Gastroesophageal sphincter (tissue), 3 donors: ENCODE data around the gene ASB15.

Source experiments
- CTCF ChIP-seq, 4 experiments: fragments of 200-600 bp in 2 of 4; fragments of 450-650 bp in 2 of 4; sonication (generic) in 1 of 4; IDR thresholded peaks; one replicate each; pipeline ENCODE4 v1.5.1; 2017 to 2019; ENCODE audit warnings: antibody characterized with exemption in 4 of 4, mild to moderate bottlenecking in 2 of 4, moderate library complexity in 2 of 4
- EP300 ChIP-seq: sonication (generic); formaldehyde crosslinking; IDR thresholded peaks from one replicate; pipeline ENCODE4 v1.6.1; 2017; ENCODE audit warnings: antibody characterized with exemption, mild to moderate bottlenecking

- TF ChIP-seq CTCF (IDR thresholded peaks at IDR 0.05) = no peak
- TF ChIP-seq EP300 = no peak
Measured at GRCh38 chr7:123616223-123616622, 14.6 kb downstream of the ASB15 start.
